Activated naive CD4-positive, alpha-beta T cell treated with anti-CD3 and anti-CD28 coated beads, Interleukin-2, amount 50 U/mL, for 16 hours (primary cell): ENCODE measurements around the gene ROR2.

Experiments used
- DNase-seq: peaks from one replicate; pipeline ENCODE4 v3.0.0-alpha.2; 2020

ROR2 gene

GRCh38 chr9:91865041-91865440 is 85.0 kb downstream of the ROR2 start:
- DNase-seq: no peak

GRCh38 chr9:91864380-91864779 is 85.6 kb downstream of the ROR2 start:
- no peak for DNase-seq

GRCh38 chr9:91863469-91863868 is 86.6 kb downstream of the ROR2 start:
- DNase-seq: no peak

- DNase-seq: no peak
Measured at GRCh38 chr9:91858213-91859030, 91.6 kb downstream of the ROR2 start.

GRCh38 chr9:91857291-91858212 is 92.5 kb downstream of the ROR2 start:
- DNase-seq: no peak

GRCh38 chr9:91856419-91856818 is 93.6 kb downstream of the ROR2 start:
- no peak for DNase-seq

GRCh38 chr9:91855196-91855595 is 94.8 kb downstream of the ROR2 start:
- DNase-seq: no peak

- no peak for DNase-seq
Measured at GRCh38 chr9:91852801-91853347, 97.2 kb downstream of the ROR2 start.

- DNase-seq: no peak
Measured at GRCh38 chr9:91849694-91850093, 100.3 kb downstream of the ROR2 start.

- DNase-seq: no peak
Measured at GRCh38 chr9:91848146-91848545, 101.9 kb downstream of the ROR2 start.

GRCh38 chr9:91847581-91848091 is 102.4 kb downstream of the ROR2 start:
- no peak for DNase-seq

- DNase-seq: no peak
Measured at GRCh38 chr9:91845879-91846278, 104.1 kb downstream of the ROR2 start.

- no peak for DNase-seq
Measured at GRCh38 chr9:91844701-91845291, 105.2 kb downstream of the ROR2 start.

GRCh38 chr9:91844190-91844589 is 105.8 kb downstream of the ROR2 start:
- no peak for DNase-seq

GRCh38 chr9:91843623-91844148 is 106.3 kb downstream of the ROR2 start:
- DNase-seq: no peak

GRCh38 chr9:91843093-91843492 is 106.9 kb downstream of the ROR2 start:
- no peak for DNase-seq

- DNase-seq: no peak
Measured at GRCh38 chr9:91842358-91843049, 107.5 kb downstream of the ROR2 start.

- DNase-seq: no peak
Measured at GRCh38 chr9:91841591-91841990, 108.4 kb downstream of the ROR2 start.

GRCh38 chr9:91840882-91841281 is 109.1 kb downstream of the ROR2 start:
- DNase-seq: no peak

GRCh38 chr9:91840469-91840868 is 109.6 kb downstream of the ROR2 start:
- DNase-seq: no peak

GRCh38 chr9:91839926-91840465 is 110.0 kb downstream of the ROR2 start:
- no peak for DNase-seq
